ENCODE data around the gene PARP3.

The PARP3 gene

DNA sequence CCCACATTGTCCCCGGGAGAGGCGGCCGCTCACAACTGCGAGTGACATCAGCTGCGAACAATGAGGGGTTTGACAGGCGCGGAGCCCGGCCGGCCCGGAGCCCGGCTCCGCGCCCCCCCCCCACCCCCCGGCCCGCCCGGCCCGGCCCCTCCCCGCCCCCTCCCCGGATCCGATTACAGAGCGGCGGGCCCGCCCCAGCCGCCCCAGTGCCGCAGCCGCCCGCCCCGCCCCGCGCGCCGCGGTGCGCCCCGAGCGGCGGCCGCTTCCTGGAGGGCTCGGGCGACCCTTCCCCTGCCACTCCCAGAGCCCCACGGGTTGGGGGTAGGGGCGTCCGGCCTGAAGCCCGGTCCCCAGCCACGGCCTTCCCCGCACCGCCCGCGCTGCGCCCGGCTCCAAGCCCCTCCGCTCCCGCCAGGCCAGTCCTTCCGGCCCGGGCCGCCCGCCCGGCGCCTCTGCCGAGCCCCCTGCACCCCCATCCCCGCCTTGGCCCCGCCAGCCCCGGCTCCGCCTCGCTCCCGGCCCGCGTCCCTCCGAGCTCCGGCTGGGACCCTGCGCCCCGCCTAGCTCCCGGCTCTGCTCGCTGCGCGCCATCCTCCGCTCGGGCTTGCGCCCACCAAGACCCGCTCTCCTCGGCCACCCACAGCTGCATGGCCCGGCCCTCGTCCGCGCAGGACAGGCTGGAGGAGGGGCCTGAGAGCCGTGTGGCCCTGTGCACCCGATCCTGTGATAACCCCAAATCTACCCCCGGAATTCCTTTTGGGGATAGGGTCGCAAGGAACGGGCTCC is 25.4 kb downstream of the PARP3 start, which contains the start of gene PCBP4:
PCBP4 (minus strand) TSS at position 71 of the 786 bp plus-strand sequence. CDS start 6,214 bp downstream, outside the sequence.
- peak; percentile 51 for DNase-seq

DNA sequence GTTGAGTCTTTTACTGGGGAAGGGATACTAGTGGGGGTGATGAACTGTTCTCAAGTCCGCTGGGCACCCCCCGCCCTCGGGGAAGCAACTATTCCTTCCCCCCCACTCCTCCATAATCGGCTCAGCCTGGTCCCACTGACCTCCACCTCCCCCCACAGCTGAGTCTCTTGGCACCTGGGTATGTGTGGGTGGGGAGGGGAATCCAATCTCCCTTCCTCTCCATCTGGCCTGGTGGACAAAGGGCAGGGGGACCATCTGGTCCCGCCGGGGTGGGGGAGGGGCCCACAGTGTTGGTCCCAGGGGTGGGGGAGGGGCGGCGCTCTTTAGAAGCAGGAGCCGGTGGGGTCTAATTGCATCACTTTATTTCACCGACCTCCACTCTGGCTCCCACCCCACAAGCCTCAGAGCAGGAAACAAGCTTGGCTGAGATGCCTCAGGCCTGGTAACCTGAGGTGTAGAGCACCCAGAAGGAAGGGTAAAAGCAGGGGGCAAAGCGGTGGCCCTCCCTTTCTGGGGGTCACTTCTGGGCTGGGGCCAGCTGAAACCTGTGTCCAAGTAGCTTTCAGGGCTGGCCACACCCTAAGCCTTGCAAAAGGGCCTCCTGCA is 26.1 kb downstream of the PARP3 start:
- no peak for DNase-seq

DNA sequence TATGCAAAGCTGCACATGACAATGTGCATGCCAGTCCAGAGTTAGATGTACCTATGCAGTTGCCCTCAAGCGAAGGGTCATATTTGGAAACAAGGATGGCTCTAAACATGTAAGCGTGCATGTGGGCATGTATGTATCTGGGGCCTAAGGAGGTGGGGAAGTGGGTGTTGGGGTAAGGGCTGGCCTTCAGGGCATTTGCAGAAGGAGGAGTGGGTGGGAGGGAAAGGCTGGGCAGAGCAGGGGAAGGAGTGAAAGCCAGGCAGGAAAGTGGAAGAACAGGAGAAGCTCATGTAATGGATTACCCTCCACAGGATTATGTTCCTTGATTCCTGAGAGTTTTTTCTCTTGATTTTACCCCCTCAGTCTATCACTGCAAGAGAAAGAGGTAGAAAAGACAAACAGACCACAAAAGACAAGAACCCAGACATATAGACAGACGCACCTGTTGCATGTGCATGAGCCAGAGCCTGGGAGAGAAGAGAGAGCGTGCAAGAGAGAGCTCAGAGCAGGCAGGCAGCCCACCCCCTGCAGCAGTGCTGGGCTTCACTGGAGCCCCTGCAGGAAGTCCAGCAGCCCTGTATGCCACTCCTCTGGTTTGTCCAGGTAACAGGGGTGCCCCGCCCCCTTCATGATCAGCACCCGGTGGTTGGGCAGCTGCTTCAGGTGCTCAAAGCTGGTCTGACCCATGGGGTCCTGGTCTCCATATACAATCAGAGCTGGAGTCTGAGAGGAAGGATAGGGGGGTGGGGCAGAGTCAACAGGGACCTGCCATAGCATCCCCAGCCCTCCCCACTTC is 26.9 kb downstream of the PARP3 start:
- DNase-seq, result no peak

DNA sequence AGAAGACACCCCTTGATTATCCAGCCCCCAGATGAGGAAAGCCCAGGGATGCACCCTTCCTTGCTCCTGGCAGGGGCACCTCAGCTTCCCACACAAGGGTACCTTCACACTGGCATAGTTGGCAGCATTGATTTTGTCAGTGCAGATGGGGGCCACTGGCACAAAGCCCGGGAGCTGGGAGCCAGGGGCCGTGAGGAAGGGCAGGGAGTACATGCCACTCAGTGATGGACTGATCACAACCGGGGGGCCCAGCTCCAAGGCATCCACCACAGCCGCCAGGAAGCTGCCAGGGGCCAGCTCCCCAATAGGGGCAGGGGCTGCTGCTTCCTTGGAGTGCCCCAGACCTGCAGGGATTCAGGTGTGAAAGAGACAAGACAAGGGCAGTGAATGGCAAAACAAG is 27.7 kb downstream of the PARP3 start:
- no peak for DNase-seq

DNA sequence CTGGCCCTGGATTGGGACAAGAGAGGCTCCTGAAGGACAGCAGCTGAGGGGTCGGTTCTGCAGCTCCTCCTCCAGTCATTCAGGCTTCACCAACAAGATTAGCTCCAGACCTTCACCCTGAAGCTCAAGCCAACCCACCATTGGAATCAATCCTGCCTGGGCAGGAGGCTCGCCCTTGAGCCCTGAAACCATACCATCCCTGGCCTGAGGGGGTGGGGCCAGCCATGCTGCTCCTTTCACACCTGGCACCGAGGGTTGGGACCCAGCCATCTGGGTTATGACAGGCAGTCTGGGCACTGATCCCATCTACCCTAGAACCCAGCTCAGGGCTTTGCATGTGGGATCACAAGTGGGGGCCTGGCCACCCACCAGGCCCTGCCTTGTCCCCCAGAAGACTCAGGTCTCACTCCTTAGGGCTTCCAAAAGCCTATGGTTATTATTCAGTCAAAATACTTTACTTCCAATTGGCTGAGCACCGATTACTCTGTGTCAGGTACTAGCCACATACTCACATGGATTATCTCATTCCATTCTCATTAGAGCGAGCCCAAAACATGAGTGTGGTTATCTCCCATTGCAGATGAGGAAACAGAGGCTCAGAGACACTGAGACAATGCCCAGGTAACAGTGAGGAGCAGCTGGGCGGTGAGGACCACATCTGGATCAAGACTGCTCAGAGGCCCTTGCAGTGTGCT is 28.6 kb downstream of the PARP3 start:
- DNase-seq, result no peak

DNA sequence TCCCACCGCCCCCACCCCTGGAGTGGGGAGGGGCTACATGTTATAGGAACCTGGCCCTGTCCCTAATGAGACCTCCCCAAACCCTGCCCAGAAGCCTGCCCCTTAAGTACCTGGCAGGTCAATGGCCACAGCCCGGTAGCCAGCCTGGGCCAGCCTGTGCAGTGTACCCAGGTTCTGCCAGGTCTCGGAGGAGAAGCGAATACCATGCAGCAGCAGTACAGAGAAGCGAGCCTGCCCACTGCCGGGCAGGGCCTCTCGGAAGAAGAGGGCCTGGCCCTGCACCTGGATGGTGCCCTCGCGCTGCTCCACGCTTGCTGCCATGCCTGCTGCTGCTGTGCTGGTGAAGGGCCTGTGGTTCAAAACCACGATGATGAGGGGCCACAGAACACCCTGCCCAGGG is 29.2 kb downstream of the PARP3 start:
- no peak for DNase-seq

DNA sequence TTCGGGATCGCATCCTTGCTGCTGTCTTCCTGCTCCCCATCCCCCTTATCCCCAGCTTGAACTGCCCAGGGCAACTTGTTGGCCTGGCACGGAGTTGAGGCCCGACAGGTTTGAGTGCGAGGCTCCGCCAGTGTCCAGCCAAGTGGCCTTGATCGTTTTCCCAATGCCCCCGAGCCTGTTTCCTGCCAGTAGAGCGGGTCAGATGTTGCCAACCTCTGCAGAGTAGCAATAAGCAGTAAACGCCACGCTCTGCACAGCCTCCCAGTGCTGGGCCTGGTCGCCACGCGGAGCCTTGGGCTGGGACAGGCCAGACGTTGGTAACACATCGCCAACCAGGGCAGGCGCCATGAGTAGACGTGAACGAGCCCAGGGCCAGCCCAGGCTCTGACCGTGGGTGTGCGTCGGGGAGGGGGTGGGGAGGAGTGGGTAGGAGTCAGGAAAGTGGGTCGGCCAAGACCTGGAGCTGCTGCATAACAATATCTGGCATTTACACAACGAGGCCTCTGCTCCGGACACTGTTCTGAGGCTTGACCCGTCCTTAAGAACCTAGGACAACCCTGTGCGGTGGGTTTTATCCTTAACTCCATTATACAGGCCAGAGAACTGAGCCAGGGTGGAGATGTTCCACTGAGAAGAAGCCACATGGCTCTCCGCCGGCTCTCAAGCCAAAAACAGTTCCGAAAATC is 32.3 kb downstream of the PARP3 start:
- DNase-seq, result no peak

DNA sequence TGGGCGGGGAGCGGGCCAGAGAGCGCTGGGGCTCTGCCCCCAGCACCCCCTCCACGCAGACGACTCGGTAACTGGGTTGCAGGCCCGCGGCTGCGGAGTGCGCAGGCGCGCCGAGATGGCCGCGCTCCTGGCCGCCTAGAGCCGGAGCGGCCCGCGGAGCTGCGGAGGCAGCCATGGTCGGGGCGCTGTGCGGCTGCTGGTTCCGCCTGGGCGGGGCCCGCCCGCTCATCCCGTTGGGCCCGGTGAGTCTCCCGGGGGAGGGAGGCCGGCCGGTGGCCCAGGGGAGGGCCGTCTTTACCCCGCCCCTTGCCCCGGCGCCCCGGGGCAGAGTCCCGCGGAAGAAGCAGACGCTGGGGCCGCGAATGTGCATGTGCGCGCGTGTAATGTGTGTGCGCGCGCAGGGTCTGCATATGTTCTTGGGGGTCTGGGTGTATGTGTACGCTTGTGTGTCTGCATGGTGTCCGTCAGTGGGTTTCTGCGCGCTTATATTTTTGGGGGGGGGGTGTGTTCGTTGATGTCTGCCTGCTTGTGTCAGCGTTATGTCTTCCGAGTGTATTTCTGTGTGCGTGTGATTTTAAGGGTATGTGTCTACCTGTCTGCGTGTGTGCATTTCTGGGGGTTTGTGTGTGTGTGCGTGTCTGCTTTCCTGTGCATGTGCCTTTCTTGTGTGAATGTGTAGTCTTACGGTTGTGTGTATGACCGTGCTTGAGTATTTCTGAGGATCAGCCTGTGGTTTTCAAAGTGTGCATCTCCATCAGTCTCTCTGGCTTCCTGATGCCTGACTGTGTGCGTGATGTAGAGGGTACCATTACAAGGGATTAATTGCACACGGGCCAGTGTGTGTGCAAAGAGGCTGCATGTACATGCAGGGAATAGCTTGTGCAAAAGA is 33.0 kb downstream of the PARP3 start, which contains the start of gene ABHD14A:
ABHD14A (plus strand) TSS at position 102 of the 889 bp plus-strand sequence; CDS start at position 174, 72 bp downstream.
- peak; percentile 78 for DNase-seq

DNA sequence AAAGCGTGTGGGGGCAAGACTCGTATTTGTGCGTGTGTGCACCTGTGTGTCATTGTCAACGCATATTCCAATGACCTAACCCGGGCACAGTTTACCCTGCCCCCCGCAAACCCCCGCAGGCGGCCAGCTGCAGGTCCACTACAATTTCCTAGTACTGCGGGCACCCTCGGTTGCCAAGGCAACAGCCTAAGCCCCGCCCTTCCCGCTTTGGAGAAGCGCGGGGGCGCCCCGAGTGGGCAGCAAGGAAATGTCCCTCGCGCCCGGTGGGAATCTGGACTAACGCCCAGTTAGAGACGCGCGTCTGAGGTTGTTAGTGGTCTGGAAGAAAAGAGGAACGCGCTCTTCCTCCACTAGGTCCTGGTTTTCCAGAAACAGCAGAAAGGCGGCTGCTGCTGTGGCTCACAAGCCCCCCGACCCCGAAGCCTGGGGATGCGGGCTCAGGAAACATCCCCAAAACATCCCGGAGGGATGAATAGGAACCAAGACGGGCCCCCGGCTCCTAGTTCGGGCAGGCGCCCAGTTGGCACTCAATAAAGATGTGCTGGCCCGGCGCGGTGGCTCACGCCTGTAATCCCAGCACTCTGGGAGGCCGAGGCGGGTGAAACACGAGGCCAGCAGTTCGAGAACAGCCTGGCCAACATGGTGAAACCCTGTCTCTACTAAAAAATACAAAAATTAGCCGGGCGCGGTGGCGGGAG is 33.8 kb downstream of the PARP3 start:
- peak; percentile 81 for DNase-seq

DNA sequence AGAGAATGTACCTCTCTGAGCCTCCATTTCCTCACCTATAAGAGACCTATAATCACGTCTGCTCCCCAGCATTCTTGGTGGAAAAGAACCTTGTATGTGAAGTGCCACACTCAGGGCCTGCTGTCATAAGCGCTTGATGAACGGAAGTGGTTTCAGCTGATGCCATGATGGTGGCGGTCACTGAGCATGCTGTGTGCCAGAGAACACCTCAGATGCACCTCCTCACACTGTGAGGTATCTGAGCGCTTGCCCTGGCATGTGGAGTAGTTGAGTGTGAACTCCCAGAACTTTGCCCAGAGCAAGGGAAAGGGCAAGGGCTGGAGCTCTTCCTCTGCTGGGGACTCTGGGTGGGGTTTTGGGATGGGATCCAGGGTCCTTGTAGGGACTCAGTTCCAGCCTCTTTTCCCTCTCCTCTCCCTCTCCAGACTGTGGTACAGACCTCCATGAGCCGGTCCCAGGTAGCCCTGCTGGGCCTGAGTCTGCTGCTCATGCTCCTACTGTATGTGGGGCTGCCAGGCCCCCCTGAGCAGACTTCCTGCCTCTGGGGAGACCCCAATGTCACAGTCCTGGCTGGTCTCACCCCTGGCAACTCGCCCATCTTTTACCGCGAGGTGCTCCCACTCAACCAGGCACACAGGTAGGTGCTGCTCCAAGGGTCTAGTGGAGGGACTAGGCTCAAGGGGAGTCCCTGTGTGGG is 35.4 kb downstream of the PARP3 start:
- DNase-seq, result no peak

DNA sequence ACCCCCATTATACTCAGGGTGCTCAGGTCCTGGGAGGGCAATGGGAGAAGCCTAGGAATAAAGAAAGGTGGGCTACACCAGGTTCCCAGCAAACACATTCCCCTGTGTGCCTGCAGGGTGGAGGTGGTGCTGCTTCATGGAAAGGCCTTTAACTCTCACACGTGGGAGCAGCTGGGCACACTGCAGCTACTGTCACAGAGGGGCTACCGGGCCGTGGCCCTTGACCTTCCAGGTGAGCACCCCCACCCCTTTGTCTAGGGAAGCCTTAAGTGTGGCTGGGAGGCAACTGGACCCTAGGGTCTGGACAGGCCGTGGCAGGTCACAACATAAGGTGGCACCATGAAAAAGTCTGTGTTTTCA is 36.0 kb downstream of the PARP3 start:
- DNase-seq, result no peak

DNA sequence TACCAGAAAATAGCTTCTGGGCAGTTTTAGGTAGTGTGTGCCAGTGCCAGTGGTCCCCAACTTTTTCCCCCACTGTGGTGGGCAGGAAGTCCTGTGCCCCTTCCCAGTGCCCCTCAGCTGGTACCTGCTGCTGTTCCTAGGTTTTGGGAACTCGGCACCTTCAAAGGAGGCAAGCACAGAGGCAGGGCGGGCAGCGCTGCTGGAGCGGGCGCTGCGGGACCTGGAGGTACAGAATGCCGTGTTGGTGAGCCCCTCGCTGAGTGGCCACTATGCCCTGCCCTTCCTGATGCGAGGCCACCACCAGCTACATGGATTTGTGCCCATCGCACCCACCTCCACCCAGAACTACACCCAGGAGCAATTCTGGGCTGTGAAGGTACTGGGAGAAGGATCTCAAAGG is 38.1 kb downstream of the PARP3 start:
- DNase-seq, result no peak

DNA sequence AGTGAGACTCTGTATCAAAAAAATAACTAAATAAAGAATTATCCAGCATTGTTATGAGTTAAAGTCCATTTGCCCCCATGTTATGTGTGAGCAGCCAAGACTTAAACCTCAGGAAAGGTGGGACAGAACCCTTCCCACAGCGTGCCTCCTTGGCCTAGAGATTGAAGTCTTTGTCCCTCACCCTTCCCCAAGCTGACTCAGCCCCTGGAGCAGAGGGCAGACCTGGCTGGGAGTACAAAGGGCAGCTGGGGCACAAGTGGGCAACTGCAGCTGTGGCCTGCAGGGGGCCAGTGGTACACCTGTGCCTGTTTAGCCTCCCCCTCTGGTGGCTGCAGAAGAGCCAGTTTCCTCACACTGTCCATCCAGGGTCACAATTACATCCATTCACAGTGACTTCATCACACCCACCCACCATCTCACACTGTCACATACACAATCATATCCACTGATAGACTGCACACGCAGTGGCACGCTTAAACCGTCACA is 40.2 kb downstream of the PARP3 start:
- DNase-seq, result peak; percentile 74

DNA sequence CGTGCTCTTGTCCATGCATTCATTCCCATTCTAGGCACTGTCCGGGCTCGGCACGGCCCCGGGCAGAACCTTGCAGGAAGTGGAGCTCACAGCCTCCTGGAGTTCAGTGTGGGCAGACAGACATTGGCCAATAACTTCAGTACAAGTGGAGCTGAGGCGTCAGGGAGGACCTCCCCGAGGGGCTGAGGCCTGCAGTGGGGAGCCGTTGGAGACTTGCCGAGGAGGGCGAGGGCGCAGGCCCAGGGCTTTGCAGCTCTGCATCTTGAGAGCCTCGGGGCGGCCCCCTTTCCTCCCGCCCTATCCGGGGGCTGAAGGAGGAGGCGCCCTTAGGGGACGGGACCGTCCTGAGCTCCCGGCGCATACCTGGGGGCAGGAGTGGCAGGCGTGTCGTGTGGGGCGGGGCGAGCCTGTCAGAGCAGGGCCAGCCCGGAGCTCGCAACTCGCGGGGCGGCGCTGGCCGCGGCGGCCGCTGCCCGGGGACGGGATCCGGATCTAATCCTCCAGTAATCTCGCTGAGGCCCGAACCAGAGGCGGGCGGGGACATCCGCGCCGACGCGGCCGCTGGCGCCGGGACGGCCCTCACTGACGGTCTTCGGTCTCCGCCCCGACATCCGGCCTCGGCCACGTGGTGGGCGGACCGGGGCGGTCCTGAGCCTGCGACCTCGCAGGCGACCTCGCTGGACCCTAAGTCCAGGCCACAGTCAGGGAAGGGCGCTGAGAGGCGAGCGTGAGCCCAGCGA is 40.8 kb downstream of the PARP3 start, which contains the start of gene ACY1:
ACY1 (plus strand) TSS at position 698 of the 740 bp plus-strand sequence. CDS start 530 bp downstream, outside the sequence.
- peak; percentile 90 for DNase-seq

DNA sequence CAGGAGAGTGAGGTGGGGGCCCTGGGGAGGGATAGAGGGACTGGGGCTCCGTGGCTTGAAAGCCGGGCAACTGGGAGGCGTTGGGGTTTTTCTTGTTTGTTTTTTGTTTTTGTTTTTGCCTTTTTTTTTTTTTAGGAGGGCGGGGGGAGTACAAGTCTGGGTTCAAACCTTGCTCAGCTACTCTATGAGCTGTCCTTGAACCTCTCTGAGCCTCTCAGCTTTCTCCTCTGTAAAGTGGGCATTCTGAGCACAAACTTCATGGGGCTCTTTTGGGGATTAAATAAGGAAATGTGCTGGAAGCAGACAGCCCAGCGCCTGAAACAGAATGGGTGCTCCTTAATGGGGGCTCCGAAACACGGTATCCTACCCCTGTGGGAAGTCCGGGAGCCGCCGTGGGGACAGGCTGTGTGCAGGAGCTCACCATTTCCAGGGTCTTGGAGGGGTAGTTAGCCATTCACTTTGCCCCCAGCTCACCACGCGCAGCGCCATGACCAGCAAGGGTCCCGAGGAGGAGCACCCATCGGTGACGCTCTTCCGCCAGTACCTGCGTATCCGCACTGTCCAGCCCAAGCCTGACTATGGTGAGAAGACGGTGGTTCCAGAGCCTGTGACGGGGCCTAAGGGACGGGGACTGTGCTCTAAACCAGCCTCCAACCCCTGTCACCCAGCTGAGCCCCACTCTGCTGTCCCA is 41.6 kb downstream of the PARP3 start:
- no peak for DNase-seq

DNA sequence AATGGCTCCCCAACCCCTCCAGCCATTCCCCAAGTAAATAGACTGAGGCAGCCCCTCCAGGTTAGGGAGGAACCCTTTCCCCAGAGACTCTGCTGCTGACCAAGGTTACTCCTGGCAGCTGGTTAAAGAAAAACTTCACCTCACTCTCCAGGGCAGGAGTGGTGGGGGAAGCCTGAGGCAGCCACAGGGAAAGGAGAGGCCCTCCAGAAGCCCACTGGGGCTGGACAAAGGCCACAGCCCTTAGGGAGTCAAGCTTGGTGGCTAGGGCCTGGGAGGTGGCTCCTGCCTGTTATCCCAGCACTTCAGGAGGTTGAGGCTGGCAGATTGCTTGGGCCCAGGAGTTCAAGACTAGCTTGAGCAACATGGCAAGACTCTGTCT is 42.1 kb downstream of the PARP3 start:
- DNase-seq, result no peak

DNA sequence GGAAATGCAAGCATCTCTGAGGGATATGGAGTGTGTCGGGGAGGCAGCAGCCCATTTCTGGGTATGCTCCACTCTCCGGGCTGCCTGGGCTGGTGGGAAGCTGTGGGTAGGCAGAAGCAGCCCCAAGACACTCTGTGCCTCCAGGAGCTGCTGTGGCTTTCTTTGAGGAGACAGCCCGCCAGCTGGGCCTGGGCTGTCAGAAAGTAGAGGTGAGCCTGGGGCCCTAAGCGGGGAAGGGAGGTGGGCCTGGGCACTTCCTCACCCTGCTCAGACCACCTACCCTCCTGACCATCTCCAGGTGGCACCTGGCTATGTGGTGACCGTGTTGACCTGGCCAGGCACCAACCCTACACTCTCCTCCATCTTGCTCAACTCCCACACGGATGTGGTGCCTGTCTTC is 42.9 kb downstream of the PARP3 start:
- DNase-seq, result no peak
